GM20000 (cell line): ENCODE results near the gene ELK3.

ENCODE experiments used
- DNase-seq: peaks from one replicate; pipeline ENCODE4 v3.0.0; 2012; ENCODE audit warnings: low spot score
- CTCF ChIP-seq: IDR thresholded peaks from 2 replicates; pipeline ENCODE4 v1.5.1; 2012; ENCODE audit warnings: mild to moderate bottlenecking, control low read depth; ENCODE audit errors: extremely low read depth, missing control alignments

Gene ELK3

GRCh38 chr12:96171905-96172304, 22.3 kb upstream of the ELK3 start:
- TF ChIP-seq CTCF: no peak

DNA sequence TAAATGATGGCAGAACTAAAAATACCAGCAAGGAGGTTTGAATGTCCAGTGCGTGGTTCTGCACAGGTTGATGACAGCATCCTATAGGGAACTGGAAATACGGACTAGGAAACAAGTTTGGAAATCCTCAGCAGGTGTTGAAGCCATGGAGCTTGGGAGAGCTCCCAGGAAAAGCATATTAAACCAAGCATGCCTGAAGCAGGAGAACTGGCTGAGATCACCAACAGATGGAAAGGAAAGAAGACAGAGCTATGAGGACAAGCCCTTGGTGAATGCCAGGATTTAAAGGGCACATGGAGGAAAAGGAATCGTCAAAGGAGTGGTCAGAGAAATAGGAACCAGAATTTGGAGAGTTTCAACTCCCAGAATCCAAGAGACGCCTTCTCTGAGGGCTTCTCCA, 21.2 kb upstream of the ELK3 start:
- TF ChIP-seq CTCF: no peak
- DNase-seq: no peak

More at GRCh38 chr12:96171905-96172304, 22.3 kb upstream of the ELK3 start:
- no peak for DNase-seq

DNA sequence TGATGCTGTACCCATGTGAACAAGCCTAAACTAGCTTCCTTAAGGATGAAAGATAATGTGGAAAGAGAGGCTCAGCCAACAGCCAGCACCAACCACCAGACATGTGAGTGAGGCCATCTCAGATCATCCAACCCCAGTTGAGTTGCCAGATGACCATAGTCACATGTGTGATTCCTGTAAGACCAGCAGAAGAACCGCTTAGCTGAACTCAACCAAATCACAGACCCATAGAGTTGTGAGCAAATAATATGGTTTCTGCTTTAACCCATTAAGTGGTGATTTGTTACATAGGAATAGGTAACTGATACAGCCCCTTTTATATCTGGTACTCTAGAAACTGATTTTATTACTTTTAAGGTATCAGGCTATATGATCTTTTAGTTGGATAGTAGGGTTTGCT, 17.6 kb upstream of the ELK3 start:
- no peak for DNase-seq
- no peak for TF ChIP-seq CTCF

GRCh38 chr12:96177013-96177412, 17.2 kb upstream of the ELK3 start:
- no peak for DNase-seq
- no peak for TF ChIP-seq CTCF

GRCh38 chr12:96183734-96184370, 10.3 kb upstream of the ELK3 start:
- no peak for DNase-seq
- no peak for TF ChIP-seq CTCF

GRCh38 chr12:96185914-96186313, 8.3 kb upstream of the ELK3 start:
- no peak for DNase-seq
- no peak for TF ChIP-seq CTCF

GRCh38 chr12:96186607-96187301, 7.4 kb upstream of the ELK3 start:
- TF ChIP-seq CTCF: no peak
- DNase-seq: no peak
